ENCODE data around the gene ELAVL4. TPM values are rescaled to one million over a fixed set of nuclear protein-coding genes. Genes with fewer than 3 reads are reported as not detected.

Gene ELAVL4
- total and polyA plus RNA-seq, 9 of the 15 experiments (the other 6 are each of a cell fraction or from before 2014, with no cell fraction given) = not detected

GRCh38 chr1:50180367-50180766 is 71.6 kb downstream of the ELAVL4 start (continued):
- TF ChIP-seq AFF1 (IDR thresholded peaks at IDR 0.05; ENCODE audit: low read depth in 1 of 2, partially characterized antibody in 2 of 2) (no peak), ZFX (CRISPR knock-in tag; IDR thresholded peaks at IDR 0.05) (no peak), ATF3 (IDR thresholded peaks at IDR 0.05) (no peak), ATF3 (CRISPR knock-in tag; conservative IDR thresholded peaks at IDR 0.05) (no peak), PRMT5 (CRISPR knock-in tag; IDR thresholded peaks at IDR 0.05) (no peak), NEUROD1 (IDR thresholded peaks at IDR 0.05; ENCODE audit: borderline replicate concordance, low read depth, low read length, partially characterized antibody) (no peak), TARDBP (IDR thresholded peaks at IDR 0.05) (no peak)
